Retina (tissue), 1 donor: ENCODE measurements around the gene R3HDM4.
"Not testable (repeated sequence)": the region's sequence is repeated elsewhere in the genome, so short reads cannot be mapped to it uniquely, and the experiment has no call there.

ENCODE experiments used
- DNase-seq: peaks from one replicate; pipeline ENCODE4 v3.0.0-alpha.2; 2016

Gene R3HDM4

DNA sequence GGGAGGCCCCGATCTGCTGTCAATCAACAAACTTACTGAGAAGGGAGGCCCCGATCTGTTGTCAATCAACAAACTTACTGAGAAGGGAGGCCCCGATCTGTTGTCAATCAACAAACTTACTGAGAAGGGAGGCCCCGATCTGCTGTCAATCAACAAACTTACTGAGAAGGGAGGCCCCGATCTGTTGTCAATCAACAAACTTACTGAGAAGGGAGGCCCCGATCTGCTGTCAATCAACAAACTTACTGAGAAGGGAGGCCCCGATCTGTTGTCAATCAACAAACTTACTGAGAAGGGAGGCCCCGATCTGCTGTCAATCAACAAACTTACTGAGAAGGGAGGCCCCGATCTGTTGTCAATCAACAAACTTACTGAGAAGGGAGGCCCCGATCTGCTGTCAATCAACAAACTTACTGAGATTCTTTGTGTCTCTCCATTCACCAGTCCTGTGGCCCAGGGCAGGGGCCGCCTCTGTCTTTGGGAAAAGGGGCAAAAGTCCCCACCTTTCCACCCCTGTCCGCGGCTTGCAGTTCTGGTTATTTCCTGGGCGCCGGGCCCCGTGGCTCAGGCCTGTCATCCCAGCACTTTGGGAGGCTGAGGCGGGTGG is 59.3 kb downstream of the R3HDM4 start:
- DNase-seq: not testable (repeated sequence)

DNA sequence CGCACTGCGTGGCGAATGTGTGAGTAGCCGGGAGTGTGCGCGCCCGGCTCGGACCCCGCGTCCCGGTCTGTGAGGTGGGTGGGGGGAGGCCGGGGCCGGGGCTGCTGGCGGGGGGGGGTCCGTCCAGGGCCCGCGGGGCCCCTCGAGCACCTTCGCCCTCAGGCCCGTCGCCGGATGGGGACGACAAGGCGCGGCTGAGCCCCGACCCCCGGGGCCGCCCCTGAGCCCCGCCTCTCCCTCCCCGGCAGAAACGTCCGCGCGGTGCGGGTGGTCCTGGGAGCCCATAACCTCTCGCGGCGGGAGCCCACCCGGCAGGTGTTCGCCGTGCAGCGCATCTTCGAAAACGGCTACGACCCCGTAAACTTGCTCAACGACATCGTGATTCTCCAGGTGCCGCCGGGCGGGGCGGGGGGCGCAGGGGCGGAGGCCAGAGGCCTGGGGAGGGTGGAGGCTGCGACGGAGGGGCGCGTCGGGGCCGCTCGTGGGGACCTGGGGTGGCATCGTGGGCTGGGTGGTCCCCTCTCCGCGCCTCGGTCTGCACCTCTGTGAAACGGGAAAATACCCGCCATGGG is 59.9 kb downstream of the R3HDM4 start:
- no peak for DNase-seq

DNA sequence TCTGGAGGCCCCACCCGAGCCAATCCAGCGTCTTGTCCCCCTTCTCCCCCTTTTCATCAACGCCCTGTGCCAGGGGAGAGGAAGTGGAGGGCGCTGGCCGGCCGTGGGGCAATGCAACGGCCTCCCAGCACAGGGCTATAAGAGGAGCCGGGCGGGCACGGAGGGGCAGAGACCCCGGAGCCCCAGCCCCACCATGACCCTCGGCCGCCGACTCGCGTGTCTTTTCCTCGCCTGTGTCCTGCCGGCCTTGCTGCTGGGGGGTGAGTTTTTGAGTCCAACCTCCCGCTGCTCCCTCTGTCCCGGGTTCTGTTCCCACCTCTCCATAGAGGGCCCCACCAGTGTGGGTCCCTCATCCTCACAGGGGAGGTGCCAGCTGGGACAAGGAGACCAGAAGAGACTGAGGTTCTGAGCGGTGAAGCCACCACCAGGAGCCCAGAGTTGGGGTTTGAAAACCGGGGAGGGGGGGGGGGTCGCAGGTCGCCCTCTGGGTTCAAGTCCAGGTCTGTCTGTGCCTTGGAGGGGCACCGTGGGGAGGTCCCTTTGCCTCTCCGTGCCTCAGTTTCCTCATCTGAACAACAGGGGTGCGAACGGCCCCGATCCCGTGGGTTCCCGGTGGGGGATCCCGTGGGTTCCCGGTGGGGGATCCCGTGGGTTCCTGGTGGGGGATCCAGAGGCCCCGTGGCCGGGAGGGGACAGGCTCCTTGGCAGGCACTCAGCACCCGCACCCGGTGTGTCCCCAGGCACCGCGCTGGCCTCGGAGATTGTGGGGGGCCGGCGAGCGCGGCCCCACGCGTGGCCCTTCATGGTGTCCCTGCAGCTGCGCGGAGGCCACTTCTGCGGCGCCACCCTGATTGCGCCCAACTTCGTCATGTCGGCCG is 60.6 kb downstream of the R3HDM4 start, which contains the start of gene ELANE:
TSS of gene ELANE (plus strand) at position 168 of the 878 bp plus-strand sequence. CDS start at position 194, 26 bp downstream.
- no peak for DNase-seq

DNA sequence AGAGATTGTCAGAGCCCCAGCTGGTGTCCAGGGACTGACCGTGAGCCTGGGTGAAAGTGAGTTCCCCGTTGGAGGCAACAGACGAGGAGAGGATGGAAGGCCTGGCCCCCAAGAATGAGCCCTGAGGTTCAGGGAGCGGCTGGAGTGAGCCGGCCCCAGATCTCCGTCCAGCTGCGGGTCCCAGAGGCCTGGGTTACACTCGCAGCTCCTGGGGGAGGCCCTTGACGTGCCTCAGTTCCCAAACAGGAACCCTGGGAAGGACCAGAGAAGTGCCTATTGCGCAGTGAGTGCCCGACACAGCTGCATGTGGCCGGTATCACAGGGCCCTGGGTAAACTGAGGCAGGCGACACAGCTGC is 62.1 kb downstream of the R3HDM4 start:
- no peak for DNase-seq

DNA sequence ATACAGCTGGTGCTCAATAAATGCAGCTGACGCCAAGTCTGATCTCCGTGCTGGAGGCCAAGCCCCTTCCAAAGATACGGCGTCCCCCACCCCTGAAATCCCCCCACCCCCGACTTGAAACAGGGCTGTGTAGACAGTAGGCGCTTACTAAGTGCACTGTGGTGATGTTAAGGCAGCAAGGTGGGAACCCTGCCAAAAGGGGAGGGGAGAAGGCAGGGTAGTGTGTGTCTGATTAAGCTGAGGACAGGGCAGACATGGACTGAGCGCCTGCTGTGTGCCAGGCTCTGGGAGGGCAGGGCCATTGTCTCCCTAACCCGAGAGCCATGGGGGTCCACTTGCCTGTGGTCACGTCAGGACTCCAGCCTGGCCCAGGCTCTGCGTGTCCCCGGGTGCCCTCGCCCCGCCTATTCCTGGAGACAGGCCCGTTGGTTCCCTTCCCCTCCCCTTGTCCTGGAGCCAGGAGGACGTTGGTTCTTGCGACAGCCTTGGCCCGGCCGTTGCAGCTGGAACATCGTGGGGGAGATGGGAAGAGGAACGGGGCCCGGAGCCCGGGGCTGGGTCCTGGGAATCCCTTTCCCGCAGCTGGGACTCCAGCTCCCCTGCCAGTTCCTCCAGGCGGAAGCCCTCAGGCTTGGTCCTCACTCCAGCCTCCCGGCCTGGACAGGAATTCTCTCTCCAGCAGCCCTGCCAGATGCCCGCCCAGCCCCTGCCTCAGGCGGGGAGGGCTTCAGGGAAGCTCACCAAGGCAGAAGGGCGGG is 62.6 kb downstream of the R3HDM4 start:
- peak; percentile 68 for DNase-seq

DNA sequence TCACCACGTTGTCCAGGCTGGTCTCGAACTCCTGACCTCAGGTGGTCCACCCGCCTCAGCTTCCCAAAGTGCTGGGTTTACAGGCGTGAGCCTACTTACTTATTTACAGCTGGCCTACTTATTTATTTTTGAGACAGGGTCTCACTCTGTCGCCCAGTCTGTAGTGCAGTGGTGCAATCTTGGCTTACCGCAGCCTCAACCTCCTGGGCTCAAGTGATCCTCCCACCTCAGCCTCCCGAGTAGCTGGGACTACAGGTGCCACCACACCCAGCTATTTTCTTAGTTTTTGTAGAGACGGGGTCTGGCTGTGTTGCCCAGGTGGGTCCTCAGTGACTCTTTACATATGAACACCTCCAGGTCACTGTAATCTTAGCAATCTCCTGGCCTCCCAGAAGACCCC is 63.8 kb downstream of the R3HDM4 start:
- not testable (repeated sequence) for DNase-seq

DNA sequence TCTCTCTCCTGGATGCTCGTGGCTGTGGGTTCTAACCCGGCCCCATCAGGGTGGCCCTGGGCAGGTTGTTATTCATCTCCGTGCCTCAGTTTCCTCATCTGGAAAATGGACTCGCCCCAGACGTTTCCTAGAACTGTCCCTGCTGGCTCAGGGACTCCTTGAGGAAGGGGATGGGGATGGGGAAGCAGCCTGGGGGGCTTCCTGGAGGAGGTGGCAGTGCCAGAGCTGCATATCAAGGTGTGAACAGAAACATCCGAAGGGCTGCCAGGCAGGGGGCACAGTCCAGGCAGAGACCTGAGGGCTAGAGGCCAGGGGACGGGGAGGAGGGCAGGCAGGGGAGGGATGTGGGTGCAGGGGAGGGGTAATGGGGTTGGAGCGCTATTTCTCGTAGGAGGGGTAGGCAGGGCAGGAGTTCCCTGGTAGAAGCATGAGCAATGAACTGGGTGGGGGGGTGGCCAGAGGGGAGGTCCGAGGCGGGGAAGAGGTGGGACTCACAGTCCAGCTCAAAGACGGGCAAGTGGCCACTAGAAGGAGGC is 64.6 kb downstream of the R3HDM4 start:
- no peak for DNase-seq
